Measurements from ENCODE around the gene GRAMD4.

- TF ChIP-seq CTCF (IDR thresholded peaks at IDR 0.05): no peak
- TF ChIP-seq POLR2A (IDR thresholded peaks at IDR 0.05): no peak
Observed at GRCh38 chr22:46677323-46678002, 57.3 kb downstream of the GRAMD4 start.

All from transverse colon (tissue), 3 donors.